GM04503 (cell line): Measurements from ENCODE around the gene GPR18.

Experiments used
- DNase-seq: peaks from one replicate; pipeline ENCODE4 v3.0.0-alpha.2; 2012; ENCODE audit warnings: low read depth

GPR18 gene

GRCh38 chr13:99290894-99291293, 32.7 kb upstream of the GPR18 start:
- DNase-seq, result no peak

- DNase-seq, result no peak
Observed at GRCh38 chr13:99289674-99290337, 31.6 kb upstream of the GPR18 start.

DNA sequence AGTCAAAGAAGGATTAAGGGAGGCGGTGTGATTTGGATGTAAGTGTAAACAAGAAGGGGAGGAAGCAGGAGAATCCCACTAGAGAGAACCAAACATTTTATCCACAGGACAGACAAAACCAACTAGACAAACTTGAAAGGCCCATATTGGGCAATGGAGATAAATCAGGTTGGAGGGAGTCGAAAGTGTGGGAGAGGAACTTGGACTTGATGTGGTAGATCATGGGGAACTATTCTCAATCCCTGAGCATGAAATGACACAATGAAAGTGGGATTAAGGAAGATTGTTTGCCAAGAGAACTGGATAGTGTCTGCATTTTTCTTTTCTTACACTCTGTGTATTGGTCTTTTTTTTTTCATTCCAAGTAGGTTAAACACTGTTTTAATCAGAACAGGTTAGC, 31.1 kb upstream of the GPR18 start:
- no peak for DNase-seq

GRCh38 chr13:99288089-99288488, 29.9 kb upstream of the GPR18 start:
- DNase-seq, result no peak

GRCh38 chr13:99287551-99287950, 29.4 kb upstream of the GPR18 start:
- no peak for DNase-seq

DNA sequence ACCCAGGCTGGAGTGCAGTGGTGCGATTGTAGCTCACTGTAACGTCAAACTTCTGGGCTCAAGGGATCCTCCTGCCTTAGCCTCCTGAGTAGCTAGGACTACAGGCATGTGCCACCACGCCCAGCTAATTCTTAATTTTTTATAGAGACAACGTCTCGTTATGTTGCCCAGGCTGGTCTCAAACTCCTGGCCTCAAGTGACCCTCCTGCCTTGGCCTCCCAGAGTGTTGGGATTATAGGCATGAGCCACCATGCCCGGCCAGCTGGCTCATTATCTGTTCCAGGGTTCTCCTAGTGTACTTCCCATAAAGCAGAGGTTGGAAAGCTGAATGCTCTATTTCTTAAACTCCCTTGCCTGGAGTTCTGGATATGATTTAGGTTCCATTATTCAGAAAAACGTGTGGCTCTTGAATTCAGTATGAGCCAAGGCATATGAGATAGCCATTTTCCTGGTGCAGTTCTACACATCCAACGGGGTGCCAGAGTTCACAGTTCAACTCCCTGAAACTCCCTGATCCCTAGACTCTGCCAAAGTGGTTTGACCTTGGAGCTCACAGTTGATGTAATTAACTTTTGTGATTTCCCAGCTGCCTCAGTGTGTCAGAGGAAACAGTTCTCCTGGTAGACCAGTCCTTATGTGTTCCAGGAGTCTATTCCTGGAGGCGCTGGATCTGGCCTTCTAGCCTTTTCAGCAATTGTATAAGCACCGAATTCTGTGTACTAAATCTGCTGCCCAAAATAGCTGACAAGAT, 27.4 kb upstream of the GPR18 start:
- no peak for DNase-seq

DNA sequence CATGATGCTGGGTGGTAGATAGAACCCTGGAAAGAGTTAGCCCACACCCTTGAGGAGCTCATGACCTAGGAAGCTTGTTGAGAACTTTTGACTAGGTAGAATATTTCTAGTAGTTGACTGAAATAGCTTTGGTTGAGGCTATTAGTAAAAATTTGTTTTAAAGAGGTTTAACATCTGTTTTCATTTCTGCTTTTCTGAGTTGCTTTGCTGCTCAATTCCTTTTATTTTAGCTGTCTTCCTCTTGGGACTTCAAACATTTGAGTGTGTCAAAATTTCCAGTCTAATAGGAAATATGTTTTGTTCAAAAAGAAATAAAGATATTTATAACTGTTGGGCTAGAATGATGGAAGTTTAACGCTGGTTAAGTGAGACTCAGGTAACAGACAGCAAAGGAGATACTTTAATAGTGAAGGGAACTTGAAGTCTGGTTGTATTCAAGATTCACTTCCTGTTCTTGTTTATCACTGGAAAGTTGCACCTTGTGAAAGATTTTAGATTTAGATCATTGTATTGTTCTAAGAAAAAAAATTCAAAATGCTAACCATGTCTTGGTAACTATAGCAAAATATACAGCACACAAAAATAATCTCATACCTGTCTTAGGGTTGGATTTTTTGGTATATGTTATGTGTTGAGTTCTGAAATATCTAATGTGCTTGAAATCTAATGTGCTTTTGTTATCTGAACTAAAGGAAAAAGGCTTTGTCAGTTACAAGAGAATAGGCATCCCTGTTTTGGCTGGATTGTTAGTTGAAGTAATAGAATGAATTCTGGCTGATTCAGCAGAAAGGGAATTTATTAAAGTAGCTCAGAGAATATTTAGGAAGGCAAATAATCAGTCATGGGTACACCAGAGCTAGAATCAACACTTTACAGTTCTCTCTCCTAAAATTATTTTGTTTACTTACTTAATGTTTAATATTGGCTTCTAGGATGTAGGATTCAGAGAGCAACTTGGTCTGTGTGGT, 24.4 kb upstream of the GPR18 start:
- DNase-seq, result no peak

GRCh38 chr13:99281811-99282263, 23.7 kb upstream of the GPR18 start:
- DNase-seq, result no peak

GRCh38 chr13:99280166-99280565, 22.0 kb upstream of the GPR18 start:
- DNase-seq, result peak; percentile 80

GRCh38 chr13:99279637-99280036, 21.5 kb upstream of the GPR18 start:
- DNase-seq, result no peak

GRCh38 chr13:99278843-99279242, 20.7 kb upstream of the GPR18 start:
- no peak for DNase-seq

GRCh38 chr13:99278200-99278599, 20.0 kb upstream of the GPR18 start:
- no peak for DNase-seq

- DNase-seq, result no peak
Observed at GRCh38 chr13:99277629-99278028, 19.4 kb upstream of the GPR18 start.

DNA sequence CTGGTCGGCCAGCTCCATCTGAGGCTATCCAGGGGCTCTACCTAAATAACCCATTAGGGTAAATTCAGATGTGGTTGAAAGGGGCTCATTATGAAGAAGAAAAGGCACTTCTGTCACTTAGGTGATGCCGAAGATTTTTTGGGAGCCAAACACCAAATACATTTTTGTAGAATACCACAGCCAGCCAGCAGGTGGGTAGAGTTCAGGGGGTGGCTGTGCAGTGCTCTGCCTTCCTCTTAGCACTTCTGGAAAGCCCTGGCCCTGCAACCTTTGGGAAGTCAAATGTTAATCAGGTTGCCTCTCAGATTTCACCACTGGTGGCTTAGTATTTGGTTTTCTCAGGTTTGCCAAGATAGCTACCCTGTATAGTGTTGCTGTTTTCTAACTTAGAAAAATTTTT, 18.5 kb upstream of the GPR18 start:
- no peak for DNase-seq

- DNase-seq, result no peak
Observed at GRCh38 chr13:99275093-99275469, 16.9 kb upstream of the GPR18 start.

DNA sequence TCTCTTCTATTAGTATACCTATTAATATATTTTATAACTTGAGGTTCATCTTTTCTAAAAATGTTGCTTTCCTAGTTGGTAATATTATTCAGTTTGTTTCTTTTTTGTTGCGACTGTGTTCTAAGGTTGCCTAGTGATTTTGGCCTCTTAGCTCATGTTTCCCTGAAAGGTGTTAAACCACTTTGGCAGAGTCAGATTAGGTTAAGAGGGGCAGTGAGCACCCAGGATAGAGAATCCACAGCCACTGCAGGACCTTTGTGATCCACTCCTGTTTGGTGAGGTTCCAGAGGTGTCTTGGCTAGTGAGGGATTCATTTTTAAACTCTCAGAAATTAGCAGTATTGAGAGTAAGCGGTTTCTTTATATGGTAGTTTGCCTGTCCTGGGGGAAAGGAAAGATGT, 14.9 kb upstream of the GPR18 start:
- no peak for DNase-seq

DNA sequence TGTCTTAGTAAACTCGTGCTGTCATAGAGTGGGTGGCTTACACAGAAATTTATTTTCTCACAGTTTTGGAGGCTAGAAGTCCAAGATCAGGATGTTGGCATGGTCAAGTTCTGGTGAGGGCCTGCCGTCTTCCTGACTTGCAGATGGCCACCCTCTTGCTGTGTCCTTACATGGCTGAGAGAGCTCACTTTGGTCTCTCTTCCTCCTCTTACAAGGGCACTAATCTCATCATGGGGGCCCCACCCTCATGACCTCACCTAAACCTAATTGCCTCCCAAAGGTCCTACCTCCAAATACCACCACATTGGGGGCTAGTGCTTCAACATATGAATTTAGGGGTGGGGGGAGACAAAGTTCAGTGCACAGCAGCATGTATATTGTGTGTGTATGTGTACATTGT, 14.3 kb upstream of the GPR18 start:
- DNase-seq, result no peak

GRCh38 chr13:99271249-99271648, 13.1 kb upstream of the GPR18 start:
- no peak for DNase-seq

- no peak for DNase-seq
Observed at GRCh38 chr13:99270518-99270917, 12.3 kb upstream of the GPR18 start.

DNA sequence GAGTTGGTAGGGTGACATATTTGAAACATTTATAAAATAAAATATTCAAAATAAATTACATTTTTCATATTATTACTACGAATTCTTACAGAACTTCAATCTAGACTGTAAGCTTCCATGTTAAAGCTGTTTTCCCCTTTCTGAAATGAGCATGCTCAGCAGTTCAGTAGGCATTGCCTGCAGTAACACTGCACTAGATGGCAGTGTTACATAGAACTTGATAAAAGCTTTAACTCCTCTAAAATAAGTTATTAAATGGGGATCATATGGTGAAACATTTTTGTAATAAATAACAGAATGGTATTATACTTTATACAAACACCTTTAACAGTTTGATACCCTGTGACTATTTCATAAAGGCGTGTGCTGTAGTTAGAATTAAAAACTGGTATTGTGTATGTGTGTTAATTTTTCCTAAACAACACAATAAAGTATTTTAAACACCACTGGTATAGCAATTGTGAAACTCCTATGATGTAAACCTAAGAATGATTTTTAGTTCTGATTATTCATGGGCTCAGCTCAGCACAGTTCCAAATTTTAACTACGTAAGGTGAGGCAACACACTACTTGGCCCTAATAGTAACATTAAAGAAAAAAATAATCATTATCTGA, 11.6 kb upstream of the GPR18 start:
- DNase-seq, result no peak

GRCh38 chr13:99268822-99269221, 10.6 kb upstream of the GPR18 start:
- DNase-seq, result no peak

GRCh38 chr13:99267927-99268326, 9.7 kb upstream of the GPR18 start:
- DNase-seq, result no peak
